Peyer's patch (tissue), 4 donors: ENCODE results near the gene FHOD3. TPM values are rescaled to one million over a fixed set of nuclear protein-coding genes. Genes with fewer than 3 reads are reported as not detected.

Experiments used
- DNase-seq, 3 donors: peaks; one replicate each; pipeline ENCODE4 v3.0.0-alpha.2; 2017 to 2019
- H3K27ac ChIP-seq, 4 donors: fragments of 200-600 bp; sonication (generic); one replicate each; pipeline ENCODE4 v1.5.1; 2016 to 2019
- H3K27me3 ChIP-seq, 2 donors: fragments of 200-600 bp; sonication (generic); one replicate each; pipeline ENCODE4 v1.5.1; 2019
- H3K36me3 ChIP-seq, 3 donors: fragments of 200-600 bp; sonication (generic); one replicate each; pipeline ENCODE4 v1.5.1; 2016 to 2019
- H3K4me1 ChIP-seq, 4 donors: fragments of 200-600 bp; sonication (generic); one replicate each; pipeline ENCODE4 v1.5.1; 2016 to 2019
- H3K4me3 ChIP-seq, 4 donors: fragments of 200-600 bp; sonication (generic); 1 replicate in 3 of 4; 2 replicates in 1 of 4; pipeline ENCODE4 v1.5.1; 2016 to 2019; ENCODE audit warnings: mild to moderate bottlenecking in 1 of 4
- H3K9me3 ChIP-seq, 4 donors: fragments of 200-600 bp; sonication (generic); one replicate each; pipeline ENCODE4 v1.5.1; 2016 to 2019; ENCODE audit warnings: mild to moderate bottlenecking in 1 of 4
- POLR2A ChIP-seq, 2 donors: fragments of 450-650 bp; IDR thresholded peaks; one replicate each; pipeline ENCODE4 v1.5.1; 2017; ENCODE audit warnings: antibody characterized with exemption in 2 of 2, mild to moderate bottlenecking in 2 of 2, moderate library complexity in 2 of 2
- total RNA-seq, 4 donors: library from RNA; depleted of rRNA; stranded (reverse); fragments of >200 nt; gene quantifications; one replicate each; pipeline ENCODE4 v1.1.0, GENCODE V29; 2016
- TF ChIP-seq, protein P1 (sequence below), 6 experiments: fragments of 450-650 bp in 4 of 6; fragments of 200-600 bp in 2 of 6; sonication (generic) in 1 of 6; IDR thresholded peaks; one replicate each; pipeline ENCODE4 v1.5.1; 2017 to 2019; ENCODE audit warnings: antibody characterized with exemption in 6 of 6, mild to moderate bottlenecking in 3 of 6, moderate library complexity in 1 of 6

FHOD3 gene
- total RNA-seq, 4 donors from 2014 or later, result 0.53 to 10.7 (median 4.6) TPM

DNA sequence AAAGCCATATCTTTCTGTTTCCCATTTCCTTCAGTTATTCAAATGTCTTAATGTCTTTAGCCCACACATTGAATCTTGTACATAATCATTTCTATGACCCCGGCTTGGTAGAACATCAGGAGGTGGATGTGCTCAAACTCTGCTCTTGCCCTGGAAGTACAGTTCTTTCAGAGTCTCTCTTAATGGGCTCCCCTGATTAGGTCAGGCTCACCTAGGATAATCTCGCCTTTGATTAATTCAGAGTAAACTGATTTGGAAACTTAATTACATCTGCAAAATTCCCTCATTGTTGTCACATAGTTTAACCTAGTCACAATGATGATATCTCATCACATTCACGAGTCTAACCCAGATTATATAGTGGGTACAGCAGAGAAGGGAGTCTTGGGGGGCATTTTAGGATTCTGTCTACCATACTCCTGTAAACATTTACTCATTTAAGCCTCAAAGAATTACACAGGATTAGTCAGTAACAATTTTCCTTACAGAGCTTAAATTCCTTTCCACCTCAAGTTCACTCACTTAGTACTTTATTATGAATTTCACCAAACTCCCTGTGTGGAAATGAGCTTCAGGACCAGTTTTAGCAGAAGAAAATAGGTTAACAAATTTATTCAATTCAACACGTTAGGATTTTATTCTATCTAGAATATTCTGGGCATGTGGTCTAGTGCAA is 135.5 kb downstream of the FHOD3 start:
- no peak for DNase-seq
- Histone ChIP-seq H3K27ac (no peak overlapping the region), H3K4me1 (no peaks in the 10 kb centered on the region), H3K9me3 (no peaks in the 10 kb centered on the region), H3K4me3 (no peak overlapping the region), H3K27me3 (no peaks in the 10 kb centered on the region), H3K36me3 (no peaks in the 10 kb centered on the region)
- no peak for TF ChIP-seq POLR2A (IDR thresholded peaks at IDR 0.05)

DNA sequence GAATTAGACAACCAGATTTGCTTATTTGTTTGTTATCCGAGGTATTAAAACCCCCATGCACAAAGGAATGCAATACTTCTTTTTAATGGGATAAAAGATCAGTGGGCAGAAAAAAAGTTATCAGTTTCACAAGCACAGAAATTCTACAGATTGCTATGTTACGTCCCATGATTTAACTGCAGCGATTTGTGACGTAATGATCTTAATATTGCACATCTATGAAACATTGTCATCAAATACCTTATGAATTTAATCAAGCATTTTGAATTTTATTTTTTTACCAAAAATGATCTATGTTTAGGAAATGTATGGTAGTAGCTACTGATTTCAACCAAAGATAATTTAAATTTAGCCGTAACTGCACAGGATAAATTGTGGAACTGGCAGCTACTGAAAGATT is 138.9 kb downstream of the FHOD3 start:
- Histone ChIP-seq H3K4me1 (no peaks in the 10 kb centered on the region), H3K4me3 (no peak overlapping the region), H3K9me3 (no peaks in the 10 kb centered on the region), H3K27ac (no peak overlapping the region), H3K27me3 (no peaks in the 10 kb centered on the region), H3K36me3 (no peaks in the 10 kb centered on the region)
- DNase-seq, result no peak
- TF ChIP-seq POLR2A (IDR thresholded peaks at IDR 0.05), result no peak
- TF ChIP-seq, protein P1, sequence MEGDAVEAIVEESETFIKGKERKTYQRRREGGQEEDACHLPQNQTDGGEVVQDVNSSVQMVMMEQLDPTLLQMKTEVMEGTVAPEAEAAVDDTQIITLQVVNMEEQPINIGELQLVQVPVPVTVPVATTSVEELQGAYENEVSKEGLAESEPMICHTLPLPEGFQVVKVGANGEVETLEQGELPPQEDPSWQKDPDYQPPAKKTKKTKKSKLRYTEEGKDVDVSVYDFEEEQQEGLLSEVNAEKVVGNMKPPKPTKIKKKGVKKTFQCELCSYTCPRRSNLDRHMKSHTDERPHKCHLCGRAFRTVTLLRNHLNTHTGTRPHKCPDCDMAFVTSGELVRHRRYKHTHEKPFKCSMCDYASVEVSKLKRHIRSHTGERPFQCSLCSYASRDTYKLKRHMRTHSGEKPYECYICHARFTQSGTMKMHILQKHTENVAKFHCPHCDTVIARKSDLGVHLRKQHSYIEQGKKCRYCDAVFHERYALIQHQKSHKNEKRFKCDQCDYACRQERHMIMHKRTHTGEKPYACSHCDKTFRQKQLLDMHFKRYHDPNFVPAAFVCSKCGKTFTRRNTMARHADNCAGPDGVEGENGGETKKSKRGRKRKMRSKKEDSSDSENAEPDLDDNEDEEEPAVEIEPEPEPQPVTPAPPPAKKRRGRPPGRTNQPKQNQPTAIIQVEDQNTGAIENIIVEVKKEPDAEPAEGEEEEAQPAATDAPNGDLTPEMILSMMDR (IDR thresholded peaks at IDR 0.05), result no peak

DNA sequence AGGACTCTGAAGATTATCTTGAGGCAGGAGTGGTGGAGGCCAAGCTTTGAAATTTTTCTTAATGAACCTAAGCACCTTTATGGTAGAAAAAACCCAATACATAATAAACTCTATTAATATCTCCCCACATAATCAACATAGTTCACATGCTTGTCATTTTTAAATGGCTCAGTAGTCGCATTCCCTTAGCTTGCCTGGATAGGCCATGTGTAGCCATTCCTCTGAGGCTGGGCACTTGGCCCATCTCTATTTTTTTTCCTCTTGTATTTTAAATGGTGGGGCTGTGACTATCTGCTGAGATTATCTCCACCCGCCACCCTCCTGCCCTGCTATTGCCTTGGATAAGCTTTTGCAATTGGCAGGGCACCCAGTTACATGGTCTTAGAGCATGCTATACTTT is 143.1 kb downstream of the FHOD3 start:
- H3K9me3 ChIP-seq, result no peaks in the 10 kb centered on the region
- no peaks in the 10 kb centered on the region for H3K36me3 ChIP-seq
- no peak overlapping the region for H3K4me3 ChIP-seq
- TF ChIP-seq POLR2A (IDR thresholded peaks at IDR 0.05), result no peak
- TF ChIP-seq, protein P1 (IDR thresholded peaks at IDR 0.05), result no peak
- H3K4me1 ChIP-seq, result no peaks in the 10 kb centered on the region
- no peak overlapping the region for H3K27ac ChIP-seq
- H3K27me3 ChIP-seq, result no peaks in the 10 kb centered on the region
- DNase-seq, result no peak

DNA sequence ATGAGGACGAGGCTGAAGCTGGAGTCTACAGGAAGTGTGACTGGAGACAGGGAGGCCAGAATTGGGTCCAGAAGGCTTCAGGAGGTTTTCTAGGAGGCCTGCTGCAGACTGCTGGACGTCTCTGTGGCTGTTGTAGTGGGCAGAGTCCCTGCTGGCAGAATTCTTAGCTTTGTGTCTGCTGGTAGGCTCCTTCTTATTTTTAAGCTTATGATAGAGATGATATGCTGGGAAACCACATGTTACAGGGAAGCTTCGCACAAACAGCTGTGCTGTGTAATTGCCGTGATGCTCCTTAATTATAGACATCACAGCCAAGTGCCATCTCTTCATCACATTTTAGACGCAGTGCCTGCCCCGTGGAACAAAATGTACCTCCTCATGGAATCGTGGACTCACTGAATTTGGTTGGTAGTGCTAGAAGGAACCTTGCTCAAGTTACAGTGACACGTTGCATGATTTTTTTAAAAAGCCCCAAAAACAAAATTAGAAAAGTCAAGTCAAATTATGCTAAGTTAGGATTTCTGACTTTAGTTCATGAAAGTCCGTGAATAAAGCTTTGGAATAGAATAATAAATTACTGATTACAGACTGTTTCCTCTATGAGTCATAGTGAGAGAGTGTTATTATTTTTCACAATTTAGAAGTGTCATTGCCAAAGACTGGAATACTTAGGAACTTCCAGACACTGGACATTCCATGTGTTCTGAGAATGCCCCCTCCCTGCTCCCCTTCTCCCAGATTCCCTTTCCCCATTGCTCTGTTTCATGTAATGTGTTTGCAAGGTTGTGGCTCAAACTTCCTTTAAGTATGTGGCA is 144.1 kb downstream of the FHOD3 start:
- peak overlapping the region in 3 of 4 donors; percentile 12 to 25 (median 19) for H3K27ac ChIP-seq
- DNase-seq, result no peak
- TF ChIP-seq, protein P1 (IDR thresholded peaks at IDR 0.05), result no peak
- TF ChIP-seq POLR2A (IDR thresholded peaks at IDR 0.05), result no peak

DNA sequence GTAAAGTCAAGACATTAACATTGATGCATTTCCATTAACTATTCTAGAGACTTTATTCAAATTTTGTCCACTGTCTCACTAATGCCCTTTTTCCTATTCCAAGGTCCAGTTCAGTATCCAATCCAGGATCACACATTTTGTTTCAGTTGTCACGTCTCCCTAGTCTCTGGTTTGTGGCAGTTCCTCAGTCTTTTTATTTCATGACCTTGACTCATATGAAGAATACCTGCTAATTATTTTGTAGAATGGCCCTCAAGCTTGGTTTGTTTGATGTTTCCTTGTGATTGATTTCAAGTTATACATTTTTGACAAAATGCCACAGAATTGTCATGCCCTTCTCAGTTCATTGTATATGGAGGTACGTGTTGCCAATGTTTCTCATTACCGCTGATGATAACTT is 145.2 kb downstream of the FHOD3 start:
- no peak overlapping the region for H3K27ac ChIP-seq
- no peaks in the 10 kb centered on the region for H3K27me3 ChIP-seq

More for the DNA sequence above, 144.1 kb downstream of the FHOD3 start:
- no peaks in the 10 kb centered on the region for H3K4me1 ChIP-seq
- H3K36me3 ChIP-seq, result no peaks in the 10 kb centered on the region
- H3K27me3 ChIP-seq, result no peaks in the 10 kb centered on the region
- H3K9me3 ChIP-seq, result no peaks in the 10 kb centered on the region
- H3K4me3 ChIP-seq, result no peak overlapping the region

More for the DNA sequence above, 145.2 kb downstream of the FHOD3 start:
- Histone ChIP-seq H3K4me3 (no peak overlapping the region), H3K36me3 (no peaks in the 10 kb centered on the region), H3K4me1 (no peaks in the 10 kb centered on the region), H3K9me3 (no peaks in the 10 kb centered on the region)
- no peak for DNase-seq
- TF ChIP-seq, protein P1 (IDR thresholded peaks at IDR 0.05), result no peak
- no peak for TF ChIP-seq POLR2A (IDR thresholded peaks at IDR 0.05)
